Lower leg skin (tissue), 4 donors: ENCODE results near the gene GPR4. TPM values are rescaled to one million over a fixed set of nuclear protein-coding genes. Genes with fewer than 3 reads are reported as not detected.
"Not testable (repeated sequence)": the region's sequence is repeated elsewhere in the genome, so short reads cannot be mapped to it uniquely, and the experiment has no call there.

Experiments
- DNase-seq, 2 donors: peaks; one replicate each; pipeline ENCODE4 v3.0.0-alpha.2; 2019; ENCODE audit warnings: low spot score in 2 of 2
- H3K4me3 ChIP-seq: fragments of 200-600 bp; sonication (generic); 2 replicates; pipeline ENCODE4 v1.5.1; 2017; ENCODE audit warnings: mild to moderate bottlenecking, low read depth; ENCODE audit not compliant: poor library complexity, severe bottlenecking
- POLR2A ChIP-seq, 2 donors: fragments of 450-650 bp; IDR thresholded peaks; one replicate each; pipeline ENCODE4 v1.6.1; 2016 to 2017; ENCODE audit warnings: antibody characterized with exemption in 2 of 2, mild to moderate bottlenecking in 1 of 2, moderate library complexity in 1 of 2
- WGBS, 2 donors: methylation state at CpG; one replicate each; pipeline ENCODE4 v1.1.5; 2018; 5-methylcytosine and 5-hydroxymethylcytosine counted together
- intact Hi-C: fragments of 100-400 bp; cut with DNase I; formaldehyde crosslinking; loops from one replicate; pipeline ENCODE4 v1.15.0; 2023; ENCODE audit warnings: low total_unique reads
- total RNA-seq, 4 donors: library from RNA; depleted of rRNA; stranded (reverse); fragments of >200 nt; gene quantifications; one replicate each; pipeline ENCODE4 v1.1.0, GENCODE V29; 2016
- TF ChIP-seq, protein P1 (sequence below), 3 donors: fragments of 450-650 bp; IDR thresholded peaks; one replicate each; pipeline ENCODE4 v1.5.1; 2016; ENCODE audit warnings: antibody characterized with exemption in 3 of 3, mild to moderate bottlenecking in 3 of 3, moderate library complexity in 2 of 3

Gene GPR4
- total RNA-seq, 4 donors from 2014 or later, result 0.34 to 1.0 (median 0.70) TPM

DNA sequence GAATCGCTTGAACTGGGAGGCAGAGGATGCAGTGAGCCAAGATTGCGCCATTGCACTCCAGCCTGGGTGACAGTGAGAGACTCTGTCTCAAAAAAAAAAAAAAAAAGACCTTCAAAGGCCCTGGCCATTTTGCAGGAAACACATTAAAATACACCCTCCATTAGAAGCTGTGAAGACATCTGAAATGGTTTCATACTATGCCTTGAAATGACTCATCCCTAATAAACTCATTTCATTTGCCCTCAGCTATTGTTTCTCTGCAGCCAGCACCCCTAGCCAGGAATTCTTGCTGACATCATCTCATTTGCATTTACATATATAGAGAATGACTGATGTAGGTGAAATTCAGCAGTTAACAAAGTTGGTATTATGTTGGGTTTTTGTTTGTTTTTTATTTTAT lies 28.5 kb upstream of the GPR4 start:
- TF ChIP-seq, protein P1, sequence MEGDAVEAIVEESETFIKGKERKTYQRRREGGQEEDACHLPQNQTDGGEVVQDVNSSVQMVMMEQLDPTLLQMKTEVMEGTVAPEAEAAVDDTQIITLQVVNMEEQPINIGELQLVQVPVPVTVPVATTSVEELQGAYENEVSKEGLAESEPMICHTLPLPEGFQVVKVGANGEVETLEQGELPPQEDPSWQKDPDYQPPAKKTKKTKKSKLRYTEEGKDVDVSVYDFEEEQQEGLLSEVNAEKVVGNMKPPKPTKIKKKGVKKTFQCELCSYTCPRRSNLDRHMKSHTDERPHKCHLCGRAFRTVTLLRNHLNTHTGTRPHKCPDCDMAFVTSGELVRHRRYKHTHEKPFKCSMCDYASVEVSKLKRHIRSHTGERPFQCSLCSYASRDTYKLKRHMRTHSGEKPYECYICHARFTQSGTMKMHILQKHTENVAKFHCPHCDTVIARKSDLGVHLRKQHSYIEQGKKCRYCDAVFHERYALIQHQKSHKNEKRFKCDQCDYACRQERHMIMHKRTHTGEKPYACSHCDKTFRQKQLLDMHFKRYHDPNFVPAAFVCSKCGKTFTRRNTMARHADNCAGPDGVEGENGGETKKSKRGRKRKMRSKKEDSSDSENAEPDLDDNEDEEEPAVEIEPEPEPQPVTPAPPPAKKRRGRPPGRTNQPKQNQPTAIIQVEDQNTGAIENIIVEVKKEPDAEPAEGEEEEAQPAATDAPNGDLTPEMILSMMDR (IDR thresholded peaks at IDR 0.05), result no peak
- no peak for TF ChIP-seq POLR2A (IDR thresholded peaks at IDR 0.05)
- DNase-seq, result no peak
- no peak overlapping the region for H3K4me3 ChIP-seq
- intact Hi-C loops, result no loop called here
- WGBS, 2 donors, result 62 to 69% methylated on average over 2 of the region's 2 CpGs

DNA sequence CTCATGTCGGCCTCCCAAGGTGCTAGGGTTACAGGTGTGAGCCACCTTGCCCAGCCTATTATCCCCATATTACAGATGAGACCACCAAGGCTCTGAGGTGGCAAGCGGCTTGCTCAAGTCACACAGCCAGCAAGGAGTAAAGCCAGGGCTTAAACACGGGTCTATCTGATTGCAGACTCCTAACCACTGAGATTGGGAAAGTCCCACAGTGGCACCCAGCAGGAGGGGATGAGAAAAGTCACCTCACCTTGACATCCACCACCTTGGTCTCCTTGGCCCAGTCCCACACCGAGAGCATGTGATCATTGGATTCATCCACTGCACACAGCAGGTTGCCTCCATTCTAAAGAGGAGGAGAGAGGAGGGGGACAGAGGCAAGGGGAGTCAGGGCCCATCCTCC lies 27.7 kb upstream of the GPR4 start:
- H3K4me3 ChIP-seq, result no peak overlapping the region
- intact Hi-C loops, result no loop called here
- no peak for DNase-seq
- WGBS, 2 donors, result 79 to 92% methylated on average over 4 of the region's 4 CpGs
- no peak for TF ChIP-seq POLR2A (IDR thresholded peaks at IDR 0.05)
- TF ChIP-seq, protein P1 (IDR thresholded peaks at IDR 0.05), result no peak

GRCh38 chr19:45628219-45628618 lies 26.2 kb upstream of the GPR4 start:
- whole genome bisulfite sequencing, 2 donors, result 94 to 98% methylated on average over 7 of the region's 7 CpGs
- H3K4me3 ChIP-seq, DNase-seq, intact Hi-C loops: not testable (repeated sequence)

- intact Hi-C loops, result no loop called here
- 88 to 91% methylated on average over 1 of the region's 1 CpG for WGBS, 2 donors
- TF ChIP-seq, protein P1 (IDR thresholded peaks at IDR 0.05), result no peak
- no peak for TF ChIP-seq POLR2A (IDR thresholded peaks at IDR 0.05)
- DNase-seq, result no peak
- no peak overlapping the region for H3K4me3 ChIP-seq
Observed at GRCh38 chr19:45623984-45624383, 22.0 kb upstream of the GPR4 start.

GRCh38 chr19:45621976-45622503 lies 20.0 kb upstream of the GPR4 start:
- H3K4me3 ChIP-seq, result no peak overlapping the region
- DNase-seq, result no peak
- no peak for TF ChIP-seq POLR2A (IDR thresholded peaks at IDR 0.05)
- TF ChIP-seq, protein P1 (IDR thresholded peaks at IDR 0.05), result no peak
- WGBS, 2 donors, result 91 to 93% methylated on average over 6 of the region's 6 CpGs
- intact Hi-C loops, result no loop called here

GRCh38 chr19:45621389-45621788 lies 19.4 kb upstream of the GPR4 start:
- no peak overlapping the region for H3K4me3 ChIP-seq
- WGBS, 2 donors, result 92 to 93% methylated on average over 17 of the region's 17 CpGs
- no peak for DNase-seq
- intact Hi-C loops, result no loop called here
- TF ChIP-seq, protein P1 (IDR thresholded peaks at IDR 0.05), result no peak
- TF ChIP-seq POLR2A (IDR thresholded peaks at IDR 0.05), result no peak
